ENCODE data around the gene SLC44A2.

Gene SLC44A2

DNA sequence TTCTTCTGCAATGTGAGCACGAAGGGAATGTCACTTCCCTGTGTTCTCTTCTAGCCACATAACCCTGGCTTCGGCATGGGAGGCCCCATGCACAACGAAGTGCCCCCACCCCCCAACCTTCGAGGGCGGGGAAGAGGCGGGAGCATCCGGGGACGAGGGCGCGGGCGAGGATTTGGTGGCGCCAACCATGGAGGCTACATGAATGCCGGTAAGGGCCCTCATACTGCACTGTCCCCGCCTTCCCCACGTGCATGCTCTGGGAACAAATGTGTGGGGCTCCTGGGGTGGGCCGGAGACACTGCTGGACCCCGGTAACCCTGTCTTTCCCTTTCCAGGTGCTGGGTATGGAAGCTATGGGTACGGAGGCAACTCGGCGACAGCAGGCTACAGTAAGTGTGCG, 58.2 kb downstream of the SLC44A2 start:
- DNase-seq = no peak

GRCh38 chr19:10685210-10685609, 59.9 kb downstream of the SLC44A2 start:
- no peak for DNase-seq

- no peak for DNase-seq
Measured at GRCh38 chr19:10686193-10686592, 60.8 kb downstream of the SLC44A2 start.

DNA sequence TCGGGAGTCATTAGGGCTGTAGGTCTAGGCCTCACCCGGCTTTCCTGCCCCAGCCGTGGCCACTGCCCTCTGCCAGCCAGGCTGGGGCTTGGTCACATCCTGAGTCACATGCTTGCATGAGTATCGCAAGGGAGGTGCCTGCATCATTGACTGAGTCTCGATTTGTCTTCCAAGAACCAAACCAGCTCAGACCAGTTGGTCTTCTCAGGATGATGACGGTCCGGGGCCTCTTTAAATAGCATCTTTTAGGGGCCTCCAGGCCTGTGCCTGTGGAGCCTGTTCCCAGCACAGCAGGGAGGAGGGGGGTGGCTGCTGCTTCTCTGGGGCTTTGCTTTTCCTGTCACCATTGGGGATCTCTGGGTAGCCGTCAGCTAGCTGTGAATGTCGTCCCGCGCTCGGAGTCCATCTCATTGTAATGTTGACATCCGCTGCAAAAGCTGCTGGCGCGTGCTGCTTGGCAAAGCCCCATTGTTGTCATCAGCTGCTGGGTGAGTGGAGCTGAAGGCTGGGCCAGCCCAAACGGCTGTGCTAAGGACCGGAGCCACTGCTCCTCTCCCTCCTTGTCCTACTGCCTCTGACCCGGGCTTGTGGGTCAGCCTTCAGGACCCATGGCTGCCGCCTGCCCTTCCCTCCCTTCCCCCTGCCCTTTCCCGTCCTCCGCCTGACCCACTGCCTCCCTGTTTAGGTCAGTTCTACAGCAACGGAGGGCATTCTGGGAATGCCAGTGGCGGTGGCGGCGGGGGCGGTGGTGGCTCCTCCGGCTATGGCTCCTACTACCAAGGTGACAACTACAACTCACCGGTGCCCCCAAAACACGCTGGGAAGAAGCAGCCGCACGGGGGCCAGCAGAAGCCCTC, 61.5 kb downstream of the SLC44A2 start:
- no peak for DNase-seq

GRCh38 chr19:10687518-10688288, 62.4 kb downstream of the SLC44A2 start:
- DNase-seq = no peak

DNA sequence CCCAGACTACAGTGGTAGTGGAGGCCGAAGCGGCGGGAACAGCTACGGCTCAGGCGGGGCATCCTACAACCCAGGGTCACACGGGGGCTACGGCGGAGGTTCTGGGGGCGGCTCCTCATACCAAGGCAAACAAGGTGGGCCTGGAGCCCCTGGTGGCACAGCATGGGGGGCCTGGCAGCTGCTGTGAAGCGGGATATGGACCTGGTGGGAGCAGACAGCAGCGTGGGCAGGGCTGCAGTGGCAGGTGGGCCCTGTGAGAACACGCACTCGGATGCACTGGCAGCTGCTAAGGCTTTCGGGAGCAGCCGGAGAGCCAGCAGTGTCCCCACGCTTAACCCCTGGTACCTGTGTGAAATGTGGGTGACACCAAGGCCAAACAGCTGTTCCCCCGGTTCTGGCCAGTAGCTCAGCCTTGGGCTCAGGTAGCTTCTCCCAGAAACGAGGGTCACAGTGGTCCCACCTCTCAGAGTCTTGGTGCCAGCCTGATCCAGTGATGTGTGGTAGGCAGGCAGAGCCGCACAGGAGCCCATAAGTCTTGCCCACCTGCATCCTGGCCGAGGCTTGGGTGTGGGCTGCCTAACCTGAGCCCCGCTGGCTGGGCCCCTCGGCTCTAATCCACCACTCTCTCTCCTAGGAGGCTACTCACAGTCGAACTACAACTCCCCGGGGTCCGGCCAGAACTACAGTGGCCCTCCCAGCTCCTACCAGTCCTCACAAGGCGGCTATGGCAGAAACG, 63.4 kb downstream of the SLC44A2 start:
- DNase-seq = no peak

GRCh38 chr19:10690341-10690781, 65.0 kb downstream of the SLC44A2 start:
- no peak for DNase-seq

DNA sequence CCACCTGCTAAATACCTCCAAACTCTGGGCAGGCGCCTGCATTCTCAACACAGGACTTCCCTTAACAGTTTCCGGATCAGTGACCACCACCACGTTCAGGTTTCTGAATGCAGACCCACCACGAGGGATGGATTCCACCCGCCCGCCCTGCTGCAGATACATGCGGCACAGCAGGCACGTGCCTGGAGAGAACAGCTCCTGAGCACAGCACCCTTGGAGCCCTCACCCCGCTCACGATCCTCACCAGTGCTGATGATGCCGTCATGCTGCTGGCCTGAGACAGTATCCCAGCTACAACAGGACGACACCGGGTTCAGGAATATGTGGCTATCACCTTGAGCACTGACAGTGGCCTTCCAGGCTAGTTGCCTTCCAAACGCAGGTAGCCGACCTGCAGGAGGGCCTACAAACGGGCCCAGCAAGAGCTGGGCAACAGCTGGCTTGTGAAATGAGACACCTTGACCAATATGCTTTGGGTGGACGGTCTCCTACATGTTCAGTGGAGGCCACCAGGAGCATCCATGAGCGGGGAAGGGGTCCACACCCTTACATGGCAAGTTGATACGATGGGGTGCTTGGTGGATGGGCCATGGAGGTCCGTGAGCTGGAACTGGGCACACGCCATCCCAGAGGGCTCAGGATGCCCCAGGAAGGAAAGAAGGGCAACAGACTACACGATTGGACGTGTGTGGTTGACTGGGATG, 66.0 kb downstream of the SLC44A2 start:
- no peak for DNase-seq

GRCh38 chr19:10691883-10692282, 66.5 kb downstream of the SLC44A2 start:
- DNase-seq = no peak

GRCh38 chr19:10692673-10693264, 67.4 kb downstream of the SLC44A2 start:
- DNase-seq = no peak

All from stimulated activated CD4-positive, alpha-beta T cell treated with anti-CD3 and anti-CD28 coated beads, Interleukin-2, amount 100 ng/mL, for 24 hours (primary cell).